A549 (cell line): ENCODE results near the gene SRPK1. TPM values are rescaled to one million over a fixed set of nuclear protein-coding genes. Genes with fewer than 3 reads are reported as not detected.

ENCODE experiments used
- ATAC-seq, 2 experiments: fragments of 200-7000 bp in 1 of 2; fragments of >200 bp in 1 of 2; cut with Nextera tagmentation in 1 of 2; cut with Tn5 transposase in 1 of 2; 3 replicates each; pipeline versions ENCODE4 v1.8.0 to v1.9.1; 2018 to 2020; ENCODE audit warnings: mild to moderate bottlenecking in 1 of 2, moderate library complexity in 1 of 2
- CTCF ChIA-PET: fragments of 300-600 bp; sonication (Branson Sonifier 250); formaldehyde crosslinking; extraction: SDS; loops from one replicate; lab custom pipeline; 2021; ENCODE audit warnings: antibody characterized with exemption, inconsistent platforms; lab: Yijun Ruan, JAX
- POLR2A ChIA-PET: fragments of 350-600 bp; formaldehyde crosslinking; extraction: SDS; loops from one replicate; lab custom pipeline; 2021; ENCODE audit warnings: antibody characterized with exemption, inconsistent platforms; lab: Yijun Ruan, JAX
- DNase-seq, 2 experiments: peaks; one replicate each; pipeline versions ENCODE4 v3.0.0 to v3.0.0-alpha.2; 2011 to 2016; ENCODE audit warnings: low read depth in 1 of 2, low spot score in 1 of 2
- FAIRE-seq: peaks from 2 replicates; lab custom pipeline; 2011; peaks lifted over from hg19 to GRCh38; lab: Jason Lieb, UNC
- H3K27ac ChIP-seq, 2 experiments: fragments of >200 bp; sonication (Bioruptor Twin); formaldehyde crosslinking; 3 replicates each; pipeline ENCODE4 v1.5.1; 2016 to 2017
- H3K4me1 ChIP-seq: fragments of >200 bp; sonication (Bioruptor Twin); formaldehyde crosslinking; 3 replicates; pipeline ENCODE4 v1.6.1; 2016
- H3K4me2 ChIP-seq: fragments of >200 bp; sonication (Bioruptor Twin); formaldehyde crosslinking; 3 replicates; pipeline ENCODE4 v1.6.1; 2016
- H3K4me3 ChIP-seq: fragments of >200 bp; sonication (Bioruptor Twin); formaldehyde crosslinking; 3 replicates; pipeline ENCODE4 v1.5.1; 2016
- H3K9me3 ChIP-seq: fragments of >200 bp; sonication (Bioruptor Twin); formaldehyde crosslinking; 3 replicates; pipeline ENCODE4 v1.6.1; 2016
- CBX8 ChIP-seq: fragments of 200-600 bp; sonication (generic); IDR thresholded peaks from 2 replicates; pipeline ENCODE4 v1.6.1; 2016
- CTCF ChIP-seq: fragments of >200 bp; sonication (Bioruptor Twin); formaldehyde crosslinking; IDR thresholded peaks from 3 replicates; pipeline ENCODE4 v1.5.1; 2016
- EHMT2 ChIP-seq: fragments of 200-600 bp; sonication (generic); IDR thresholded peaks from 2 replicates; pipeline ENCODE4 v1.6.1; 2016; ENCODE audit warnings: antibody characterized with exemption, low read depth, mild to moderate bottlenecking, moderate library complexity
- FOSL2 ChIP-seq, 2 experiments: fragments of 450-650 bp in 1 of 2; fragments of >200 bp in 1 of 2; sonication (Bioruptor Twin) in 1 of 2; formaldehyde crosslinking; IDR thresholded peaks; 2 replicates each; pipeline versions ENCODE4 v1.5.0 to v1.6.1; 2016 to 2020; ENCODE audit warnings: mild to moderate bottlenecking in 1 of 2, moderate library complexity in 1 of 2
- HES2 ChIP-seq: fragments of >200 bp; sonication (Bioruptor Twin); formaldehyde crosslinking; IDR thresholded peaks from 2 replicates; pipeline ENCODE4 v1.6.1; 2016
- MAZ ChIP-seq: fragments of 150-350 bp; IDR thresholded peaks from 2 replicates; pipeline ENCODE4 v1.6.1; 2014; ENCODE audit warnings: antibody characterized with exemption, low read depth, low read length, borderline replicate concordance
- MYC ChIP-seq: IDR thresholded peaks from 2 replicates; pipeline ENCODE4 v1.6.1; 2012; ENCODE audit warnings: mild to moderate bottlenecking, inconsistent platforms, low read length, improper control_type of control experiment, borderline replicate concordance
- RAD21 ChIP-seq, 2 experiments: fragments of >200 bp in 1 of 2; sonication (Bioruptor Twin) in 1 of 2; formaldehyde crosslinking in 1 of 2; IDR thresholded peaks in 1 of 2; conservative IDR thresholded peaks in 1 of 2; 2 replicates in 1 of 2; 3 replicates in 1 of 2; pipeline ENCODE4 v1.6.1; 2012 to 2018; ENCODE audit warnings: inconsistent platforms in 1 of 2
- RCOR1 ChIP-seq: fragments of 150-350 bp; IDR thresholded peaks from 2 replicates; pipeline ENCODE4 v1.6.1; 2014; ENCODE audit warnings: antibody characterized with exemption, low read length, low read depth
- RNF2 ChIP-seq: fragments of 200-600 bp; sonication (generic); IDR thresholded peaks from 2 replicates; pipeline ENCODE4 v1.6.1; 2016; ENCODE audit warnings: low read depth, mild to moderate bottlenecking, antibody characterized with exemption, moderate library complexity, borderline replicate concordance
- SMC3 ChIP-seq: fragments of >200 bp; sonication (Bioruptor Twin); formaldehyde crosslinking; IDR thresholded peaks from 3 replicates; pipeline ENCODE4 v1.6.1; 2018; ENCODE audit warnings: inconsistent platforms
- WGBS: methylation state at CpG from one replicate; pipeline ENCODE4 v1.1.6; 2017; ENCODE audit errors: missing lambda C conversion rate; 5-methylcytosine and 5-hydroxymethylcytosine counted together
- polyA plus RNA-seq, 4 experiments: library from polyadenylated mRNA; depleted of rRNA in 3 of 4; stranded (reverse); fragments of >200 nt; fragmentation: RNase III in 1 of 4; extraction: RNeasy Plus Mini Kit Qiagen cat#74134 plus additional on column Dnase treatment in 1 of 4; gene quantifications; 2 replicates in 3 of 4; 3 replicates in 1 of 4; pipeline ENCODE4 v1.2.3, GENCODE V29; 2011 to 2017
- TF ChIP-seq, protein P1 (sequence below): IDR thresholded peaks from 2 replicates; pipeline ENCODE4 v1.6.1; 2012
- TF ChIP-seq, protein P2 (sequence below): IDR thresholded peaks from 2 replicates; pipeline ENCODE4 v1.6.1; 2012
- TF ChIP-seq, protein P3 (sequence below): fragments of 200-600 bp; sonication (generic); IDR thresholded peaks from 2 replicates; pipeline ENCODE4 v1.6.1; 2016; ENCODE audit warnings: antibody characterized with exemption, mild to moderate bottlenecking, moderate library complexity

The SRPK1 gene
- polyA plus RNA-seq, 2 of the 4 experiments (the other 2 are of a cell fraction): 46.9 to 65.9 TPM

GRCh38 chr6:35962779-35963560 is 42.1 kb upstream of the SRPK1 start:
- POLR2A ChIA-PET: interaction anchor here (0.6 kb wide), 1 partner anchor 127 kb away, joined by 3 read pairs; no protein-coding TSS in a partner anchor
- CTCF ChIA-PET: no interaction called here
- DNase-seq (no peak), ATAC-seq (no peak), FAIRE-seq (no peak)
- Histone ChIP-seq H3K9me3 (no peaks in the 10 kb centered on the region), H3K4me2 (no peak overlapping the region), H3K4me3 (no peak overlapping the region), H3K4me1 (peaks cover 8% of the 10 kb centered on the region; the same call in 2 of the 3 replicates), H3K27ac (no peak overlapping the region)
- TF ChIP-seq MYC: no peak
- TF ChIP-seq, protein P1, sequence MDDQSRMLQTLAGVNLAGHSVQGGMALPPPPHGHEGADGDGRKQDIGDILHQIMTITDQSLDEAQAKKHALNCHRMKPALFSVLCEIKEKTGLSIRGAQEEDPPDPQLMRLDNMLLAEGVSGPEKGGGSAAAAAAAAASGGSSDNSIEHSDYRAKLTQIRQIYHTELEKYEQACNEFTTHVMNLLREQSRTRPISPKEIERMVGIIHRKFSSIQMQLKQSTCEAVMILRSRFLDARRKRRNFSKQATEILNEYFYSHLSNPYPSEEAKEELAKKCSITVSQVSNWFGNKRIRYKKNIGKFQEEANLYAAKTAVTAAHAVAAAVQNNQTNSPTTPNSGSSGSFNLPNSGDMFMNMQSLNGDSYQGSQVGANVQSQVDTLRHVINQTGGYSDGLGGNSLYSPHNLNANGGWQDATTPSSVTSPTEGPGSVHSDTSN: no peak
- TF ChIP-seq HES2: no peak
- 76% methylated on average over 14 of the region's 14 CpGs for WGBS

DNA sequence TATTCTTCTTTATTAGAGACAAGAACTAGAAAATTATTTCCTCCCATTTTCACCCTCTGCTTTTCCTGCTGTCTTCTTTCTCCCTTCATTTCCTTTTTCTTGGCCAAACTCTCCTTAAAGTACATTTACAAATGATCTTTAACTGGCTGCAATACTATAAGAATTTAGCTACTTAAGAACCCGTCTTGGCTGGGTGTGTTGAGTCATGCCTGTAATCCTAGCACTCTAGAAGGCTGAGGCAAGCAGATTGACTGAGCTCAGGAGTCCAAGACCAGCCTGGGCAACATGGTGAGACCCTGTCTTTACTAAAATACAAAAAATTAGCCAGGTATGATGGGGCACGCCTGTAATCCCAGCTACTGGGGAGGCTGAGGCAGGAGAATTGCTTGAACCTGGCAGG is 39.3 kb upstream of the SRPK1 start:
- ATAC-seq (no peak), FAIRE-seq (no peak), DNase-seq (no peak)
- H3K4me3 ChIP-seq: no peak overlapping the region
- ChIA-PET POLR2A (no interaction called here), CTCF (no interaction called here)
- no peaks in the 10 kb centered on the region for H3K4me1 ChIP-seq
- 15% methylated on average over 2 of the region's 2 CpGs for WGBS
- no peak overlapping the region for H3K4me2 ChIP-seq
- TF ChIP-seq SMC3: no peak
- TF ChIP-seq, protein P2, sequence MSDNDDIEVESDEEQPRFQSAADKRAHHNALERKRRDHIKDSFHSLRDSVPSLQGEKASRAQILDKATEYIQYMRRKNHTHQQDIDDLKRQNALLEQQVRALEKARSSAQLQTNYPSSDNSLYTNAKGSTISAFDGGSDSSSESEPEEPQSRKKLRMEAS: no peak
- TF ChIP-seq FOSL2 (IDR thresholded peaks at IDR 0.05): no peak
- TF ChIP-seq FOSL2 (CRISPR knock-in tag; IDR thresholded peaks at IDR 0.05): no peak
- no peak for TF ChIP-seq CBX8
- TF ChIP-seq RCOR1: no peak
- TF ChIP-seq, protein P3, sequence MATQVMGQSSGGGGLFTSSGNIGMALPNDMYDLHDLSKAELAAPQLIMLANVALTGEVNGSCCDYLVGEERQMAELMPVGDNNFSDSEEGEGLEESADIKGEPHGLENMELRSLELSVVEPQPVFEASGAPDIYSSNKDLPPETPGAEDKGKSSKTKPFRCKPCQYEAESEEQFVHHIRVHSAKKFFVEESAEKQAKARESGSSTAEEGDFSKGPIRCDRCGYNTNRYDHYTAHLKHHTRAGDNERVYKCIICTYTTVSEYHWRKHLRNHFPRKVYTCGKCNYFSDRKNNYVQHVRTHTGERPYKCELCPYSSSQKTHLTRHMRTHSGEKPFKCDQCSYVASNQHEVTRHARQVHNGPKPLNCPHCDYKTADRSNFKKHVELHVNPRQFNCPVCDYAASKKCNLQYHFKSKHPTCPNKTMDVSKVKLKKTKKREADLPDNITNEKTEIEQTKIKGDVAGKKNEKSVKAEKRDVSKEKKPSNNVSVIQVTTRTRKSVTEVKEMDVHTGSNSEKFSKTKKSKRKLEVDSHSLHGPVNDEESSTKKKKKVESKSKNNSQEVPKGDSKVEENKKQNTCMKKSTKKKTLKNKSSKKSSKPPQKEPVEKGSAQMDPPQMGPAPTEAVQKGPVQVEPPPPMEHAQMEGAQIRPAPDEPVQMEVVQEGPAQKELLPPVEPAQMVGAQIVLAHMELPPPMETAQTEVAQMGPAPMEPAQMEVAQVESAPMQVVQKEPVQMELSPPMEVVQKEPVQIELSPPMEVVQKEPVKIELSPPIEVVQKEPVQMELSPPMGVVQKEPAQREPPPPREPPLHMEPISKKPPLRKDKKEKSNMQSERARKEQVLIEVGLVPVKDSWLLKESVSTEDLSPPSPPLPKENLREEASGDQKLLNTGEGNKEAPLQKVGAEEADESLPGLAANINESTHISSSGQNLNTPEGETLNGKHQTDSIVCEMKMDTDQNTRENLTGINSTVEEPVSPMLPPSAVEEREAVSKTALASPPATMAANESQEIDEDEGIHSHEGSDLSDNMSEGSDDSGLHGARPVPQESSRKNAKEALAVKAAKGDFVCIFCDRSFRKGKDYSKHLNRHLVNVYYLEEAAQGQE: no peak
- TF ChIP-seq EHMT2: no peak
- no peak for TF ChIP-seq RNF2
- H3K27ac ChIP-seq: no peak overlapping the region
- no peaks in the 10 kb centered on the region for H3K9me3 ChIP-seq

GRCh38 chr6:35955970-35956369 is 35.1 kb upstream of the SRPK1 start:
- ChIA-PET CTCF (interaction anchor here (0.6 to 1.4 kb wide), 5 partner anchors 71 to 922 kb away, joined by 3 to 6 read pairs (median 3); partner anchors contain the start of gene MAPK14), POLR2A (no interaction called here)
- no peak overlapping the region for H3K4me2 ChIP-seq
- 43% methylated on average over 4 of the region's 4 CpGs for WGBS
- H3K4me3 ChIP-seq: no peak overlapping the region
- no peaks in the 10 kb centered on the region for H3K9me3 ChIP-seq
- FAIRE-seq (no peak), DNase-seq (no peak), ATAC-seq (no peak)
- H3K27ac ChIP-seq: no peak overlapping the region
- TF ChIP-seq MAZ: no peak
- peak; percentile 26; the same call in 2 of the 3 replicates for TF ChIP-seq CTCF
- TF ChIP-seq RAD21 (conservative IDR thresholded peaks at IDR 0.05 in 1 of 2, IDR thresholded peaks at IDR 0.05 in 1 of 2): peak; percentile 31 to 43; a peak in 2 of 5 replicates
- peaks cover 6% of the 10 kb centered on the region; the same call in 1 of the 3 replicates for H3K4me1 ChIP-seq
